DND-41 (cell line): ENCODE results near the gene LUZP1.

Experiments
- ATAC-seq: fragments of 200-7000 bp; cut with Tn5 transposase; 3 replicates; pipeline ENCODE4 v1.9.1; 2021; ENCODE audit warnings: low read depth; ENCODE audit not compliant: insufficient read depth
- DNase-seq: peaks from one replicate; pipeline ENCODE4 v3.0.0-alpha.2; 2020
- H2AFZ ChIP-seq: 2 replicates; pipeline ENCODE4 v1.6.0; 2012; ENCODE audit warnings: low read depth, low read length
- H3K27ac ChIP-seq: 2 replicates; pipeline ENCODE4 v1.5.1; 2012; ENCODE audit warnings: low read length, inconsistent platforms
- H3K27me3 ChIP-seq: fragments of 200-600 bp; sonication (generic); 2 replicates; pipeline ENCODE4 v1.6.0; 2012; ENCODE audit warnings: low read length, mild to moderate bottlenecking, inconsistent platforms; ENCODE audit not compliant: insufficient read depth, poor library complexity
- H3K36me3 ChIP-seq: 2 replicates; pipeline ENCODE4 v1.5.1; 2012; ENCODE audit warnings: low read length, inconsistent platforms; ENCODE audit not compliant: insufficient read depth
- H3K4me1 ChIP-seq: 2 replicates; pipeline ENCODE4 v1.5.1; 2012; ENCODE audit warnings: mild to moderate bottlenecking, low read length; ENCODE audit not compliant: insufficient read depth
- H3K4me2 ChIP-seq: 2 replicates; pipeline ENCODE4 v1.6.0; 2012; ENCODE audit warnings: mild to moderate bottlenecking, moderate library complexity, low read length, inconsistent platforms; ENCODE audit not compliant: insufficient read depth
- H3K4me3 ChIP-seq, 2 experiments: fragments of 200-600 bp in 1 of 2; shearing (Covaris generic) in 1 of 2; 2 replicates each; pipeline ENCODE4 v1.5.1; 2012 to 2016; ENCODE audit warnings: inconsistent platforms in 2 of 2, low read length in 2 of 2, mild to moderate bottlenecking in 2 of 2, low read depth in 1 of 2, moderate library complexity in 1 of 2
- H3K79me2 ChIP-seq: 2 replicates; pipeline ENCODE4 v1.6.0; 2012; ENCODE audit warnings: low read length, inconsistent platforms; ENCODE audit not compliant: insufficient read depth
- H3K9ac ChIP-seq: 2 replicates; pipeline ENCODE4 v1.6.0; 2012; ENCODE audit warnings: low read depth, mild to moderate bottlenecking, inconsistent platforms, low read length, moderate library complexity
- H3K9me3 ChIP-seq: 2 replicates; pipeline ENCODE4 v1.5.1; 2012; ENCODE audit warnings: low read length, moderate library complexity, mild to moderate bottlenecking, inconsistent platforms; ENCODE audit not compliant: insufficient read depth, severe bottlenecking
- H4K20me1 ChIP-seq: 2 replicates; pipeline ENCODE4 v1.6.0; 2012; ENCODE audit warnings: low read length; ENCODE audit not compliant: insufficient read depth
- EZH2 ChIP-seq: IDR thresholded peaks from 3 replicates; pipeline ENCODE4 v1.6.1; 2012; ENCODE audit warnings: borderline replicate concordance, low read depth, mild to moderate bottlenecking, moderate library complexity, low read length, inconsistent platforms; ENCODE audit not compliant: severe bottlenecking
- TF ChIP-seq, protein P1 (sequence below): IDR thresholded peaks from 2 replicates; pipeline ENCODE4 v1.5.1; 2012; ENCODE audit warnings: borderline replicate concordance, low read length, moderate library complexity, mild to moderate bottlenecking; ENCODE audit not compliant: poor library complexity, severe bottlenecking; ENCODE audit errors: extremely low read depth

Gene LUZP1

DNA sequence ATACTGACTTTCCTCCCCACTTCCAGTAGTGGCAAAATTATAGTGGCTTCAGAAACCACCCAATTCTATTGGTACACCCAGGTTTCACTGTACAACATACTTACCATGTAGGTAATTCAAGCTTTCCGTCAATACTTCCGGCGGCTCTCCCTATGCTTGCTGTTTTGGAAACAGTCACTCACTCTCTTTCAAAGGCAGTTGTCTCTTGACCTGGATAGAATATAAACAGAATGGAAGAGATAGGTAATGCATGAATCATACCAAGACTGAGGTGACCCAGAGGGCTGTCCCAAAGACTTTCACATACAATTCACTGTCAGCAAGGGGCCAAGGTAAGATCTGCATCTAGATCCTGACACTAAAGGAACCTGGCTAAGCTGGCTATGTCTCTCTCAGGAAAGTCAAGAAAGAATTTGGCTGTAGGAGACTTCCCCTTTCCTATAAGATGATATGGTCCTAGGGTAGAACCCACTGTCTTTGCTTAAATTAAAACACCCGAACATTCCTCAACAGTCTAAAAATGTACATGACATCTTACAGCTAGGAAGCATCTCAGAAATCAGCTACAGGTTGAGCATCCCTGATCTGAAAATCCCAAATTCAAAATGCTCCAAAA is 59.6 kb downstream of the LUZP1 start:
- no peak overlapping the region for H3K4me3 ChIP-seq
- H3K36me3 ChIP-seq = peaks cover 23% of the 10 kb centered on the region
- H3K79me2 ChIP-seq = peaks cover 37% of the 10 kb centered on the region
- DNase-seq (no peak), ATAC-seq (no peak)
- TF ChIP-seq, protein P1, sequence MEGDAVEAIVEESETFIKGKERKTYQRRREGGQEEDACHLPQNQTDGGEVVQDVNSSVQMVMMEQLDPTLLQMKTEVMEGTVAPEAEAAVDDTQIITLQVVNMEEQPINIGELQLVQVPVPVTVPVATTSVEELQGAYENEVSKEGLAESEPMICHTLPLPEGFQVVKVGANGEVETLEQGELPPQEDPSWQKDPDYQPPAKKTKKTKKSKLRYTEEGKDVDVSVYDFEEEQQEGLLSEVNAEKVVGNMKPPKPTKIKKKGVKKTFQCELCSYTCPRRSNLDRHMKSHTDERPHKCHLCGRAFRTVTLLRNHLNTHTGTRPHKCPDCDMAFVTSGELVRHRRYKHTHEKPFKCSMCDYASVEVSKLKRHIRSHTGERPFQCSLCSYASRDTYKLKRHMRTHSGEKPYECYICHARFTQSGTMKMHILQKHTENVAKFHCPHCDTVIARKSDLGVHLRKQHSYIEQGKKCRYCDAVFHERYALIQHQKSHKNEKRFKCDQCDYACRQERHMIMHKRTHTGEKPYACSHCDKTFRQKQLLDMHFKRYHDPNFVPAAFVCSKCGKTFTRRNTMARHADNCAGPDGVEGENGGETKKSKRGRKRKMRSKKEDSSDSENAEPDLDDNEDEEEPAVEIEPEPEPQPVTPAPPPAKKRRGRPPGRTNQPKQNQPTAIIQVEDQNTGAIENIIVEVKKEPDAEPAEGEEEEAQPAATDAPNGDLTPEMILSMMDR = no peak
- TF ChIP-seq EZH2 = no peak
- no peaks in the 10 kb centered on the region for H3K27me3 ChIP-seq
- no peak overlapping the region for H3K27ac ChIP-seq
- H4K20me1 ChIP-seq = peaks cover 36% of the 10 kb centered on the region
- no peak overlapping the region for H3K9ac ChIP-seq
- H3K4me2 ChIP-seq = no peak overlapping the region
- H3K4me1 ChIP-seq = no peaks in the 10 kb centered on the region
- H2AFZ ChIP-seq = no peak overlapping the region
- no peaks in the 10 kb centered on the region for H3K9me3 ChIP-seq

GRCh38 chr1:23103001-23103889 is 65.4 kb downstream of the LUZP1 start:
- Histone ChIP-seq H3K4me1 (peaks cover 3% of the 10 kb centered on the region; the same call in 1 of the 2 replicates), H3K27ac (no peak overlapping the region), H3K79me2 (0 out of 2 replicates have a peak, but pooled peaks cover 3% of the 10 kb centered on the region), H3K36me3 (peaks cover 14% of the 10 kb centered on the region; the same call in 1 of the 2 replicates), H3K4me2 (no peak overlapping the region), H3K9me3 (no peaks in the 10 kb centered on the region), H3K4me3 (no peak overlapping the region), H4K20me1 (peaks cover 15% of the 10 kb centered on the region), H3K9ac (no peak overlapping the region), H2AFZ (no peak overlapping the region), H3K27me3 (no peaks in the 10 kb centered on the region)
- DNase-seq (no peak), ATAC-seq (no peak)
- TF ChIP-seq EZH2 = no peak
- TF ChIP-seq, protein P1 = no peak

DNA sequence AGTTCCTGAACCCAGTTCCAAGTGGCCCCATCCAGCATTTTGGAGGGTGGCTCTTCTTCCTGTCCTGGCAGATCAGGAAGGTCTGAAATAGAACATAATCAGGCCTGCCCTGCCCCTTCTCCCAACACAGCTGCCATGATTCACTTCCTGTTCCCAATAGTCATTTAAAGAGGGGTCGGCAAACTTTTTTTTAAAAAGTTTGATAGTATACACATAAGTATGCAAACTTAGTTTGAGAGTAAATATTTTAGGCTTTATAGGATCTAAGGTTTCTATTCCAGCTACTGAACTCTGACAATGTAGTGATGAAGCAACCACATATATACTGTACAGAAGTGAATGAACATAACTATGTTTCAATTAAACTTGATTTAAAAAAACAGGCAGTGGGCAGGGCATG is 66.4 kb downstream of the LUZP1 start:
- no peak for TF ChIP-seq EZH2
- TF ChIP-seq, protein P1 = no peak
- no peak overlapping the region for H2AFZ ChIP-seq
- peaks cover 23% of the 10 kb centered on the region for H4K20me1 ChIP-seq
- H3K36me3 ChIP-seq = peaks cover 6% of the 10 kb centered on the region; the same call in 1 of the 2 replicates
- no peak overlapping the region for H3K4me3 ChIP-seq
- DNase-seq = no peak
- no peak for ATAC-seq
- H3K4me2 ChIP-seq = no peak overlapping the region
- H3K9me3 ChIP-seq = no peaks in the 10 kb centered on the region
- H3K79me2 ChIP-seq = 0 out of 2 replicates have a peak, but pooled peaks cover 10% of the 10 kb centered on the region
- no peak overlapping the region for H3K9ac ChIP-seq
- H3K27me3 ChIP-seq = no peaks in the 10 kb centered on the region
- no peak overlapping the region for H3K27ac ChIP-seq
- peaks cover 3% of the 10 kb centered on the region; the same call in 1 of the 2 replicates for H3K4me1 ChIP-seq
